Activated naive CD8-positive, alpha-beta T cell (primary cell): Measurements from ENCODE around the gene MAD1L1.

Experiments used
- H3K27ac Mint-ChIP-seq: one replicate; pipeline ENCODE4 v1.8.0; 2021; ENCODE audit warnings: mixed read lengths
- H3K27me3 Mint-ChIP-seq: one replicate; pipeline ENCODE4 v1.8.0; 2021; ENCODE audit warnings: mixed read lengths
- H3K36me3 Mint-ChIP-seq: one replicate; pipeline ENCODE4 v1.8.0; 2021; ENCODE audit warnings: mixed read lengths
- H3K4me1 Mint-ChIP-seq: one replicate; pipeline ENCODE4 v1.8.0; 2021; ENCODE audit warnings: low read depth, mixed read lengths
- H3K4me3 Mint-ChIP-seq: one replicate; pipeline ENCODE4 v1.8.0; 2021; ENCODE audit warnings: mild to moderate bottlenecking, mixed read lengths
- H3K9me3 Mint-ChIP-seq: one replicate; pipeline ENCODE4 v1.8.0; 2021; ENCODE audit warnings: low read depth, mixed read lengths

Gene MAD1L1

GRCh38 chr7:1907751-1908365, 324.9 kb downstream of the MAD1L1 start:
- H3K4me1 Mint-ChIP-seq = peaks cover 3% of the 10 kb centered on the region
- H3K27ac Mint-ChIP-seq = no peak overlapping the region

GRCh38 chr7:1906988-1907745, 325.6 kb downstream of the MAD1L1 start:
- Mint-ChIP-seq H3K4me1 (peaks cover 3% of the 10 kb centered on the region), H3K27ac (no peak overlapping the region), H3K27me3 (no peaks in the 10 kb centered on the region), H3K9me3 (no peaks in the 10 kb centered on the region), H3K36me3 (no peaks in the 10 kb centered on the region), H3K4me3 (no peak overlapping the region)

More at GRCh38 chr7:1907751-1908365, 324.9 kb downstream of the MAD1L1 start:
- H3K9me3 Mint-ChIP-seq = no peaks in the 10 kb centered on the region
- no peak overlapping the region for H3K4me3 Mint-ChIP-seq
- no peaks in the 10 kb centered on the region for H3K27me3 Mint-ChIP-seq
- H3K36me3 Mint-ChIP-seq = no peaks in the 10 kb centered on the region

GRCh38 chr7:1906087-1906830, 326.5 kb downstream of the MAD1L1 start:
- Mint-ChIP-seq H3K27ac (no peak overlapping the region), H3K4me3 (no peak overlapping the region), H3K9me3 (no peaks in the 10 kb centered on the region), H3K27me3 (no peaks in the 10 kb centered on the region), H3K4me1 (peaks cover 3% of the 10 kb centered on the region), H3K36me3 (no peaks in the 10 kb centered on the region)

GRCh38 chr7:1902231-1902855, 330.4 kb downstream of the MAD1L1 start:
- no peaks in the 10 kb centered on the region for H3K27me3 Mint-ChIP-seq
- H3K4me1 Mint-ChIP-seq = peaks cover 1% of the 10 kb centered on the region
- no peaks in the 10 kb centered on the region for H3K9me3 Mint-ChIP-seq
- H3K4me3 Mint-ChIP-seq = no peak overlapping the region
- no peaks in the 10 kb centered on the region for H3K36me3 Mint-ChIP-seq
- no peak overlapping the region for H3K27ac Mint-ChIP-seq

GRCh38 chr7:1901431-1902210, 331.1 kb downstream of the MAD1L1 start:
- Mint-ChIP-seq H3K36me3 (no peaks in the 10 kb centered on the region), H3K27ac (no peak overlapping the region), H3K9me3 (no peaks in the 10 kb centered on the region), H3K4me1 (peaks cover 1% of the 10 kb centered on the region), H3K27me3 (no peaks in the 10 kb centered on the region), H3K4me3 (no peak overlapping the region)

GRCh38 chr7:1900847-1901246, 331.9 kb downstream of the MAD1L1 start:
- no peaks in the 10 kb centered on the region for H3K9me3 Mint-ChIP-seq
- no peaks in the 10 kb centered on the region for H3K36me3 Mint-ChIP-seq
- no peak overlapping the region for H3K27ac Mint-ChIP-seq
- H3K4me3 Mint-ChIP-seq = no peak overlapping the region
- H3K4me1 Mint-ChIP-seq = no peaks in the 10 kb centered on the region
- no peaks in the 10 kb centered on the region for H3K27me3 Mint-ChIP-seq

GRCh38 chr7:1899951-1900762, 332.6 kb downstream of the MAD1L1 start:
- Mint-ChIP-seq H3K27ac (no peak overlapping the region), H3K27me3 (no peaks in the 10 kb centered on the region), H3K4me1 (no peaks in the 10 kb centered on the region)

GRCh38 chr7:1899196-1899595, 333.5 kb downstream of the MAD1L1 start:
- Mint-ChIP-seq H3K27me3 (no peaks in the 10 kb centered on the region), H3K36me3 (no peaks in the 10 kb centered on the region), H3K27ac (no peak overlapping the region), H3K9me3 (no peaks in the 10 kb centered on the region), H3K4me3 (no peak overlapping the region), H3K4me1 (no peaks in the 10 kb centered on the region)

More at GRCh38 chr7:1899951-1900762, 332.6 kb downstream of the MAD1L1 start:
- Mint-ChIP-seq H3K36me3 (no peaks in the 10 kb centered on the region), H3K9me3 (no peaks in the 10 kb centered on the region), H3K4me3 (no peak overlapping the region)

- Mint-ChIP-seq H3K27ac (no peak overlapping the region), H3K4me3 (no peak overlapping the region), H3K4me1 (peaks cover 1% of the 10 kb centered on the region), H3K9me3 (no peaks in the 10 kb centered on the region), H3K36me3 (no peaks in the 10 kb centered on the region), H3K27me3 (no peaks in the 10 kb centered on the region)
These were observed 334.0 kb downstream of the MAD1L1 start for GRCh38 chr7:1898628-1899185.

GRCh38 chr7:1897861-1898627, 334.7 kb downstream of the MAD1L1 start:
- Mint-ChIP-seq H3K27me3 (no peaks in the 10 kb centered on the region), H3K9me3 (no peaks in the 10 kb centered on the region), H3K4me1 (peaks cover 1% of the 10 kb centered on the region), H3K4me3 (no peak overlapping the region), H3K27ac (no peak overlapping the region), H3K36me3 (no peaks in the 10 kb centered on the region)

GRCh38 chr7:1897076-1897860, 335.5 kb downstream of the MAD1L1 start:
- H3K4me1 Mint-ChIP-seq = peaks cover 1% of the 10 kb centered on the region
- no peaks in the 10 kb centered on the region for H3K9me3 Mint-ChIP-seq
- H3K36me3 Mint-ChIP-seq = no peaks in the 10 kb centered on the region
- H3K27me3 Mint-ChIP-seq = no peaks in the 10 kb centered on the region
- no peak overlapping the region for H3K27ac Mint-ChIP-seq
- no peak overlapping the region for H3K4me3 Mint-ChIP-seq

- Mint-ChIP-seq H3K4me1 (peaks cover 4% of the 10 kb centered on the region), H3K27me3 (no peaks in the 10 kb centered on the region), H3K36me3 (no peaks in the 10 kb centered on the region), H3K9me3 (no peaks in the 10 kb centered on the region), H3K4me3 (no peak overlapping the region), H3K27ac (no peak overlapping the region)
These were observed 336.9 kb downstream of the MAD1L1 start for GRCh38 chr7:1895664-1896515.
